HepG2 (cell line): ENCODE results near the gene CSTF2. TPM values are rescaled to one million over a fixed set of nuclear protein-coding genes. Genes with fewer than 3 reads are reported as not detected.

Experiments used
- ATAC-seq: fragments of 200-7000 bp; cut with Tn5 transposase; 3 replicates; pipeline ENCODE4 v1.9.1; 2020; ENCODE audit warnings: mild to moderate bottlenecking, moderate library complexity
- BruUV-seq: library from RNA; stranded (reverse); fragments of 400-500 nt; replicated peaks from 2 replicates; lab custom pipeline; 2021; lab: Mats Ljungman, UMichigan
- CTCF ChIA-PET: fragments of 300-600 bp; formaldehyde crosslinking; extraction: SDS; loops from one replicate; lab custom pipeline; 2021; ENCODE audit warnings: low total read pairs, inconsistent platforms, low intra/inter-chr PET ratio; lab: Yijun Ruan, JAX
- POLR2A ChIA-PET: fragments of 350-600 bp; sonication (Branson Sonifier 250); formaldehyde crosslinking; loops from one replicate; lab custom pipeline; 2020; ENCODE audit warnings: antibody characterized with exemption, inconsistent platforms; lab: Yijun Ruan, JAX
- DNase-seq: peaks from one replicate; pipeline ENCODE4 v3.0.0-alpha.2; 2015; ENCODE audit warnings: low spot score
- FAIRE-seq: peaks from 3 replicates; lab custom pipeline; 2011; peaks lifted over from hg19 to GRCh38; lab: Jason Lieb, UNC
- H2AFZ ChIP-seq: one replicate; pipeline ENCODE4 v1.6.1; 2011; ENCODE audit warnings: low read length, inconsistent platforms
- H3K27ac ChIP-seq: fragments of 300-600 bp; 3 replicates; pipeline ENCODE4 v1.8.0; 2011; ENCODE audit warnings: mixed run types, mild to moderate bottlenecking, mixed read lengths, low read length, inconsistent platforms; ENCODE audit not compliant: insufficient read depth; ENCODE audit errors: extremely low read length
- H3K27me3 ChIP-seq, 2 experiments: fragments of 200-600 bp in 1 of 2; 2 replicates in 1 of 2; 3 replicates in 1 of 2; pipeline versions ENCODE4 v1.6.0 to v1.8.0; 2011; ENCODE audit warnings: low read length in 2 of 2, mild to moderate bottlenecking in 2 of 2, moderate library complexity in 2 of 2, inconsistent platforms in 1 of 2; ENCODE audit not compliant: insufficient read depth in 2 of 2, control insufficient read depth in 1 of 2
- H3K36me3 ChIP-seq, 2 experiments: fragments of 200-600 bp in 1 of 2; replicated peaks in 1 of 2; 2 replicates in 1 of 2; 3 replicates in 1 of 2; pipeline versions ENCODE4 v1.5.1 to v1.8.0; 2011; ENCODE audit warnings: low read length in 2 of 2, inconsistent platforms in 1 of 2; ENCODE audit not compliant: insufficient read depth in 2 of 2, control insufficient read depth in 1 of 2
- H3K4me1 ChIP-seq: 2 replicates; pipeline ENCODE4 v1.5.1; 2012; ENCODE audit warnings: low read length, inconsistent platforms; ENCODE audit not compliant: insufficient read depth
- H3K4me2 ChIP-seq: 2 replicates; pipeline ENCODE4 v1.6.0; 2011; ENCODE audit warnings: low read depth, low read length, inconsistent platforms
- H3K4me3 ChIP-seq, 3 experiments: fragments of 200-600 bp in 1 of 3; sonication (generic), shearing (Covaris generic) in 1 of 3; replicated peaks in 1 of 3; 2 replicates each; pipeline ENCODE4 v1.5.1; 2011 to 2016; ENCODE audit warnings: low read length in 3 of 3, inconsistent platforms in 2 of 3, low read depth in 2 of 3, mild to moderate bottlenecking in 2 of 3, control low read depth in 1 of 3, mixed read lengths in 1 of 3; ENCODE audit not compliant: insufficient read depth in 1 of 3
- H3K79me2 ChIP-seq: one replicate; pipeline ENCODE4 v1.6.1; 2011; ENCODE audit warnings: low read length, inconsistent platforms; ENCODE audit not compliant: insufficient read depth
- H3K9ac ChIP-seq: 2 replicates; pipeline ENCODE4 v1.6.0; 2011; ENCODE audit warnings: mild to moderate bottlenecking, low read depth, low read length, inconsistent platforms; ENCODE audit not compliant: insufficient read depth
- H3K9me3 ChIP-seq: 2 replicates; pipeline ENCODE4 v1.5.1; 2012; ENCODE audit warnings: mild to moderate bottlenecking, low read length
- H4K20me1 ChIP-seq: 2 replicates; pipeline ENCODE4 v1.6.0; 2011; ENCODE audit warnings: inconsistent platforms, mild to moderate bottlenecking, low read length, moderate library complexity; ENCODE audit not compliant: insufficient read depth
- CREB3 ChIP-seq: sonication (generic); formaldehyde crosslinking; IDR thresholded peaks from 2 replicates; pipeline ENCODE4 v1.5.0; 2020; ENCODE audit warnings: missing genetic modification reagents
- EED ChIP-seq: sonication (generic); formaldehyde crosslinking; IDR thresholded peaks from 2 replicates; pipeline ENCODE4 v1.5.0; 2020; ENCODE audit warnings: mild to moderate bottlenecking, missing genetic modification reagents
- GATAD1 ChIP-seq: IDR thresholded peaks from 2 replicates; pipeline ENCODE4 v1.6.1; 2016; ENCODE audit warnings: missing genetic modification reagents, missing compliant biosample characterization
- HNRNPUL1 ChIP-seq: fragments of 200-400 bp; formaldehyde crosslinking; IDR thresholded peaks from 2 replicates; pipeline ENCODE4 v1.6.1; 2017; ENCODE audit warnings: low read depth, mild to moderate bottlenecking, low read length, moderate library complexity
- KDM5A ChIP-seq: fragments of 200-600 bp; sonication (generic); IDR thresholded peaks from 2 replicates; pipeline ENCODE4 v1.7.0; 2018; ENCODE audit warnings: antibody characterized with exemption, mild to moderate bottlenecking, low read length, borderline replicate concordance
- KMT2B ChIP-seq: IDR thresholded peaks from 2 replicates; pipeline ENCODE4 v1.6.1; 2016; ENCODE audit warnings: missing genetic modification reagents, missing compliant biosample characterization
- MIER3 ChIP-seq: IDR thresholded peaks from 2 replicates; pipeline ENCODE4 v1.6.1; 2016; ENCODE audit warnings: missing compliant biosample characterization, borderline replicate concordance
- NFATC3 ChIP-seq: sonication (generic); formaldehyde crosslinking; IDR thresholded peaks from 2 replicates; pipeline ENCODE4 v1.5.1; 2020; ENCODE audit warnings: mild to moderate bottlenecking, missing genetic modification reagents
- NR3C1 ChIP-seq: sonication (generic); formaldehyde crosslinking; IDR thresholded peaks from 2 replicates; pipeline ENCODE4 v1.4.0; 2020; ENCODE audit warnings: missing genetic modification reagents
- SETDB1 ChIP-seq: sonication (generic); formaldehyde crosslinking; IDR thresholded peaks from 2 replicates; pipeline ENCODE4 v1.5.1; 2020; ENCODE audit warnings: missing genetic modification reagents, mild to moderate bottlenecking, borderline replicate concordance
- THAP8 ChIP-seq: sonication (generic); formaldehyde crosslinking; IDR thresholded peaks from 2 replicates; pipeline ENCODE4 v1.5.1; 2020; ENCODE audit warnings: missing genetic modification reagents, mild to moderate bottlenecking, borderline replicate concordance
- USF2 ChIP-seq, 2 experiments: sonication (generic) in 1 of 2; formaldehyde crosslinking in 1 of 2; IDR thresholded peaks; 2 replicates each; pipeline versions ENCODE4 v1.5.1 to v1.6.1; 2011 to 2020; ENCODE audit warnings: borderline replicate concordance in 1 of 2, low read depth in 1 of 2, low read length in 1 of 2, mild to moderate bottlenecking in 1 of 2, missing genetic modification reagents in 1 of 2, moderate library complexity in 1 of 2
- ZBTB46 ChIP-seq: sonication (generic); formaldehyde crosslinking; IDR thresholded peaks from 2 replicates; pipeline ENCODE4 v1.4.0; 2020; ENCODE audit warnings: mild to moderate bottlenecking, missing genetic modification reagents, borderline replicate concordance
- ZNF136 ChIP-seq: sonication (generic); formaldehyde crosslinking; IDR thresholded peaks from 2 replicates; pipeline ENCODE4 v1.8.1; 2022; ENCODE audit warnings: low read depth, mild to moderate bottlenecking, moderate library complexity, missing genetic modification reagents
- ZNF17 ChIP-seq: sonication (generic); formaldehyde crosslinking; IDR thresholded peaks from 2 replicates; pipeline ENCODE4 v1.5.0; 2020; ENCODE audit warnings: mild to moderate bottlenecking, missing genetic modification reagents
- ZNF629 ChIP-seq: sonication (generic); formaldehyde crosslinking; conservative IDR thresholded peaks from 2 replicates; pipeline ENCODE4 v1.5.0; 2020; ENCODE audit warnings: missing genetic modification reagents
- WGBS: methylation state at CpG from one replicate; pipeline ENCODE4 v1.1.6; 2017; ENCODE audit warnings: low lambda C conversion rate; 5-methylcytosine and 5-hydroxymethylcytosine counted together
- in situ Hi-C: cut with HindIII; loops from 2 replicates; pipeline ENCODE4 v1.10.0; 2017; ENCODE audit warnings: low pct_unique_long_range_greater_than_20kb; ENCODE audit not compliant: extremely low pct_ligation_motif_present
- intact Hi-C: fragments of 100-400 bp; cut with micrococcal nuclease; formaldehyde crosslinking; loops from one replicate; pipeline ENCODE4 v1.10.0; 2022; ENCODE audit not compliant: unreplicated experiment
- polyA plus RNA-seq, 8 experiments: library from polyadenylated mRNA; depleted of rRNA in 3 of 8; stranded (reverse) in 7 of 8; unstranded in 1 of 8; fragments of >200 nt; fragmentation: Illumina TruSeq in 4 of 8; extraction: Trizol in 4 of 8; gene quantifications; 2 replicates each; pipeline versions ENCODE4 v1.2.1 to v1.2.3, GENCODE V29; 2011 to 2016; ENCODE audit warnings: low read depth in 4 of 8, missing spikeins in 1 of 8, mixed read lengths in 1 of 8; ENCODE audit not compliant: insufficient read depth in 1 of 8
- total RNA-seq, 5 experiments: library from RNA; depleted of rRNA; stranded (reverse); fragments of >200 nt; fragmentation: Illumina TruSeq; extraction: Trizol; gene quantifications; 2 replicates each; pipeline ENCODE4 v1.2.3, GENCODE V29; 2016; ENCODE audit warnings: low read depth in 1 of 5

The CSTF2 gene
- total and polyA plus RNA-seq, 2 of the 13 experiments (the other 11 are each of a cell fraction or from before 2014, with no cell fraction given) = 19.7 to 26.7 TPM

GRCh38 chrX:100831219-100831946 is 11.2 kb downstream of the CSTF2 start (continued):
- TF ChIP-seq ZBTB46 (CRISPR knock-in tag) (no peak), USF2 (IDR thresholded peaks at IDR 0.05; ENCODE audit: low read depth, low read length) (no peak), USF2 (CRISPR knock-in tag; IDR thresholded peaks at IDR 0.05; ENCODE audit: borderline replicate concordance) (no peak), KMT2B (CRISPR knock-in tag) (no peak), ZNF136 (CRISPR knock-in tag) (no peak), THAP8 (CRISPR knock-in tag) (no peak)

- in situ Hi-C loops (no loop called here), intact Hi-C loops (no loop called here)
- H3K9ac ChIP-seq = no peak overlapping the region
- no peak for TF ChIP-seq CREB3 (CRISPR knock-in tag)
- no peak for TF ChIP-seq HNRNPUL1
- TF ChIP-seq GATAD1 = no peak
- TF ChIP-seq NR3C1 = no peak
- no peak for TF ChIP-seq MIER3 (CRISPR knock-in tag)
- TF ChIP-seq SETDB1 (CRISPR knock-in tag) = no peak
- no peak for TF ChIP-seq EED (CRISPR knock-in tag)
- TF ChIP-seq KDM5A = no peak
- no peak for TF ChIP-seq NFATC3 (CRISPR knock-in tag)
- TF ChIP-seq ZNF629 = no peak
- no peak for TF ChIP-seq ZNF17 (CRISPR knock-in tag)
Measured at GRCh38 chrX:100850317-100850716, 30.1 kb downstream of the CSTF2 start.

More at GRCh38 chrX:100850317-100850716, 30.1 kb downstream of the CSTF2 start:
- Histone ChIP-seq H2AFZ (no peak overlapping the region), H3K4me3 (no peak overlapping the region), H3K9me3 (no peaks in the 10 kb centered on the region), H3K4me1 (no peaks in the 10 kb centered on the region), H3K4me2 (no peak overlapping the region), H3K27ac (no peak overlapping the region), H4K20me1 (no peaks in the 10 kb centered on the region), H3K27me3 (no peaks in the 10 kb centered on the region), H3K79me2 (no peaks in the 10 kb centered on the region), H3K36me3 (no peaks in the 10 kb centered on the region)
- ATAC-seq (no peak), FAIRE-seq (peak; percentile 18), DNase-seq (no peak)
- ChIA-PET CTCF (no interaction called here), POLR2A (no interaction called here)
- 12% methylated on average over 4 of the region's 4 CpGs for WGBS
- BruUV-seq = no TSS peak
